Uterus (tissue), 2 donors: ENCODE data around the gene CDC73.

Experiments
- POLR2A ChIP-seq, 2 donors: fragments of 450-650 bp; IDR thresholded peaks; one replicate each; pipeline ENCODE4 v1.6.1; 2016; ENCODE audit warnings: antibody characterized with exemption in 2 of 2, mild to moderate bottlenecking in 1 of 2, moderate library complexity in 1 of 2
- TF ChIP-seq, protein P1 (sequence below), 4 experiments: fragments of 200-600 bp in 2 of 4; fragments of 450-650 bp in 2 of 4; sonication (generic) in 2 of 4; IDR thresholded peaks; one replicate each; pipeline ENCODE4 v1.5.1; 2016 to 2019; ENCODE audit warnings: antibody characterized with exemption in 4 of 4, mild to moderate bottlenecking in 2 of 4, moderate library complexity in 1 of 4

DNA sequence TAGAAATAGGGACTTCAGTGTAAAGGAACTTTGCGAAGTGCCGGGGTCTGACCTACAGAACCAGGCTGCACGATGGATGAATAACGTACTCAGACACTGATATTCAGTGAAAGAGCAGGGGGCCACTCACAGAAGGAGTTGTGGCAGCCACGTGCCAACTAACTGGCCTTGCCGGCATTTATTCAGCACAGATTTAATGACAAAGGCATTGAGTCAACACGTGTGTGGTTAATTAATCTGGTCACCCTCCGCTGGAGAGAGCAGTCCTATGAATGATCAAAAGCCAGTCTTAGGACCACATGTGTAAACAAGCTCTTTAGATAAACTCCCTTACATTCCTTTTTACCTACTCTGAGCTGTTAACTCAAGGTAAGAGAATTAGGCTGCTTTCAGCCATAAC lies 70.8 kb downstream of the CDC73 start:
- TF ChIP-seq, protein P1, sequence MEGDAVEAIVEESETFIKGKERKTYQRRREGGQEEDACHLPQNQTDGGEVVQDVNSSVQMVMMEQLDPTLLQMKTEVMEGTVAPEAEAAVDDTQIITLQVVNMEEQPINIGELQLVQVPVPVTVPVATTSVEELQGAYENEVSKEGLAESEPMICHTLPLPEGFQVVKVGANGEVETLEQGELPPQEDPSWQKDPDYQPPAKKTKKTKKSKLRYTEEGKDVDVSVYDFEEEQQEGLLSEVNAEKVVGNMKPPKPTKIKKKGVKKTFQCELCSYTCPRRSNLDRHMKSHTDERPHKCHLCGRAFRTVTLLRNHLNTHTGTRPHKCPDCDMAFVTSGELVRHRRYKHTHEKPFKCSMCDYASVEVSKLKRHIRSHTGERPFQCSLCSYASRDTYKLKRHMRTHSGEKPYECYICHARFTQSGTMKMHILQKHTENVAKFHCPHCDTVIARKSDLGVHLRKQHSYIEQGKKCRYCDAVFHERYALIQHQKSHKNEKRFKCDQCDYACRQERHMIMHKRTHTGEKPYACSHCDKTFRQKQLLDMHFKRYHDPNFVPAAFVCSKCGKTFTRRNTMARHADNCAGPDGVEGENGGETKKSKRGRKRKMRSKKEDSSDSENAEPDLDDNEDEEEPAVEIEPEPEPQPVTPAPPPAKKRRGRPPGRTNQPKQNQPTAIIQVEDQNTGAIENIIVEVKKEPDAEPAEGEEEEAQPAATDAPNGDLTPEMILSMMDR (IDR thresholded peaks at IDR 0.05): no peak
- no peak for TF ChIP-seq POLR2A (IDR thresholded peaks at IDR 0.05)
